ENCODE measurements around the gene PDE6H. TPM values are rescaled to one million over a fixed set of nuclear protein-coding genes. Genes with fewer than 3 reads are reported as not detected.

PDE6H gene
- total RNA-seq, 1 experiment from 2014 or later = not detected

DNA sequence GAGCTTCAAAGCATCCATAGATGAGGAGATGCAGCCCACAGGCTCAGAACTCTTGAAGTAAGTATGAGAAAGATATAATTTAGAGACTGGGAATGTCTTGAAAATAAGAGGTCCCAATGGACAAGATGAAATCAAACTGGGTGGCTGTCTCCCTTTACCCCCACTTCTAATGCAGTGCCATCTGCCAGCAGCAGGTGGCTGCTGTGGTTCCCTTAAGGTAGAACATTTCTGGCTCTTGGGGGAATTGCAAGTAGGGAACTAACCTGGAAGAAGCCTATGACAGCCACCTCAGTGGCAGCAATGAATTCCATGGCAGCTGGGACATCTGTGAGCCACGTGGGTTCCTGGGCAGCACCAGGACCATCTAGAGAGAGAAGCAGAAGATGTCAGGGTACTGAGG lies 35.2 kb upstream of the PDE6H start:
- H3K4me3 ChIP-seq (ENCODE audit: low read depth, low read length, poor library complexity, severe bottlenecking) = no peak overlapping the region

DNA sequence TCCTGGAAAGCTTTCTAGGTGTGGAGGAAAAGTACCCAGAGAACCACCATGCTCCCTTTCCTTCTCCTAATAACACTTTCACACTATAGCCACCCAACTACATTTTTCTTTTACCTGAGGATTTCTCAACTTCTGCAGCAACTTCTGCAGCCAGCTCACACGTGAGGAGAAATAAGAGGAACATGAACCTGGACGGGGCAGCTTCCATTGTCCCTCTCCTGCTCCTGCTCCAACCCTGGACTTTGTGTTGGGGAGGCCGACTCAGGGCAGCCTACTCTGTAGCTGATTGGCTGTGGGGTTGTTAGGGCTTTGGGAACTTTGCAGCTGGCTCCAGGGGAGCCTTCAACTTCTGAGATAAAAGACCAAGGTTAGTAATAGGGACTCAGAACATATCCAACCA lies 34.5 kb upstream of the PDE6H start, which contains the start of gene ERP27:
Gene ERP27, minus strand, starts transcription at position 237 of the 400 bp plus-strand sequence. Its CDS starts 29 bp downstream, at position 208.
- no peaks in the 10 kb centered on the region for H3K9me3 ChIP-seq (ENCODE audit: low read depth, low read length, poor library complexity, severe bottlenecking)
- no TSS peak for BruUV-seq (replicated peaks)
- H3K27me3 ChIP-seq (replicated peaks; ENCODE audit: insufficient read depth, low read depth, low read length, poor library complexity) = no peaks in the 10 kb centered on the region
- no peaks in the 10 kb centered on the region for H3K4me1 ChIP-seq (ENCODE audit: insufficient read depth, low read length, poor library complexity, severe bottlenecking)
- intact Hi-C loops (cut with micrococcal nuclease; ENCODE audit: unreplicated experiment) = no loop called here
- no peak within 1 kb of the TSS for H3K4me3 ChIP-seq (ENCODE audit: low read depth, low read length, poor library complexity, severe bottlenecking)
- no peak for TF ChIP-seq EZH2 (IDR thresholded peaks at IDR 0.05; ENCODE audit: borderline replicate concordance, low read depth, low read length, poor library complexity, severe bottlenecking)
- TF ChIP-seq, protein P1, sequence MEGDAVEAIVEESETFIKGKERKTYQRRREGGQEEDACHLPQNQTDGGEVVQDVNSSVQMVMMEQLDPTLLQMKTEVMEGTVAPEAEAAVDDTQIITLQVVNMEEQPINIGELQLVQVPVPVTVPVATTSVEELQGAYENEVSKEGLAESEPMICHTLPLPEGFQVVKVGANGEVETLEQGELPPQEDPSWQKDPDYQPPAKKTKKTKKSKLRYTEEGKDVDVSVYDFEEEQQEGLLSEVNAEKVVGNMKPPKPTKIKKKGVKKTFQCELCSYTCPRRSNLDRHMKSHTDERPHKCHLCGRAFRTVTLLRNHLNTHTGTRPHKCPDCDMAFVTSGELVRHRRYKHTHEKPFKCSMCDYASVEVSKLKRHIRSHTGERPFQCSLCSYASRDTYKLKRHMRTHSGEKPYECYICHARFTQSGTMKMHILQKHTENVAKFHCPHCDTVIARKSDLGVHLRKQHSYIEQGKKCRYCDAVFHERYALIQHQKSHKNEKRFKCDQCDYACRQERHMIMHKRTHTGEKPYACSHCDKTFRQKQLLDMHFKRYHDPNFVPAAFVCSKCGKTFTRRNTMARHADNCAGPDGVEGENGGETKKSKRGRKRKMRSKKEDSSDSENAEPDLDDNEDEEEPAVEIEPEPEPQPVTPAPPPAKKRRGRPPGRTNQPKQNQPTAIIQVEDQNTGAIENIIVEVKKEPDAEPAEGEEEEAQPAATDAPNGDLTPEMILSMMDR (conservative IDR thresholded peaks at IDR 0.05; ENCODE audit: low read depth, low read length) = no peak
- DNase-seq (ENCODE audit: low spot score) = no peak
- no peaks in the 10 kb centered on the region for H3K36me3 ChIP-seq (ENCODE audit: insufficient read depth, low read length, poor library complexity, severe bottlenecking)
- H3K27ac ChIP-seq (ENCODE audit: low read depth, low read length, poor library complexity, severe bottlenecking) = no peak within 1 kb of the TSS
- CTCF ChIA-PET = no interaction called here
- POLR2A ChIA-PET (ENCODE audit: low non-redundant PET) = no interaction called here

More for the DNA sequence above, 35.2 kb upstream of the PDE6H start:
- TF ChIP-seq, protein P1 (conservative IDR thresholded peaks at IDR 0.05; ENCODE audit: low read depth, low read length) = peak; percentile 28; the same call in 1 of the 2 replicates
- no peak for TF ChIP-seq EZH2 (IDR thresholded peaks at IDR 0.05; ENCODE audit: borderline replicate concordance, low read depth, low read length, poor library complexity, severe bottlenecking)
- Histone ChIP-seq H3K36me3 (ENCODE audit: insufficient read depth, low read length, poor library complexity, severe bottlenecking) (no peaks in the 10 kb centered on the region), H3K27me3 (replicated peaks; ENCODE audit: insufficient read depth, low read depth, low read length, poor library complexity) (no peaks in the 10 kb centered on the region), H3K4me1 (ENCODE audit: insufficient read depth, low read length, poor library complexity, severe bottlenecking) (no peaks in the 10 kb centered on the region), H3K9me3 (ENCODE audit: low read depth, low read length, poor library complexity, severe bottlenecking) (no peaks in the 10 kb centered on the region), H3K27ac (ENCODE audit: low read depth, low read length, poor library complexity, severe bottlenecking) (no peak overlapping the region)
- BruUV-seq (replicated peaks) = no TSS peak
- CTCF ChIA-PET = no interaction called here
- intact Hi-C loops (cut with micrococcal nuclease; ENCODE audit: unreplicated experiment) = no loop called here
- POLR2A ChIA-PET (ENCODE audit: low non-redundant PET) = no interaction called here
- no peak for DNase-seq (ENCODE audit: low spot score)

DNA sequence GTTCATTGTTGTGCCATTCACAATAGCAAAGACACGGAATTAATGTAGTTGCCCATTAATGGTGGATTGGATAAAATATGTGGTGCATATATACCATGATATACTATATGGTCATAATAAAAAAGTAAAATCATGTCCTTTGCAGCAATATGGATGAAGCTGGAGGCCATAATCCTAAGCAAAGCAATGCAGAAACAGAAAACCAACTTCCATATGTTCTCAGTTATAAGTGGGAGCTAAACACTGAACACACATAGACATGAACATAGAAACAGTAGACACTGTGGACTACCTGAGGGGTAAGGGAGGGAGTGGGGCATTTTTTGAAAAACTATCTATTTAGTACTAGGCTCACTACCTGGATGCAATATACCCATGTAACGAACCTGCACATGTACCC lies 31.5 kb upstream of the PDE6H start:
- CTCF ChIA-PET = no interaction called here
- no peak for DNase-seq (ENCODE audit: low spot score)
- BruUV-seq (replicated peaks) = no TSS peak
- no peaks in the 10 kb centered on the region for H3K4me1 ChIP-seq (ENCODE audit: insufficient read depth, low read length, poor library complexity, severe bottlenecking)
- H3K4me3 ChIP-seq (ENCODE audit: low read depth, low read length, poor library complexity, severe bottlenecking) = no peak overlapping the region
- H3K9me3 ChIP-seq (ENCODE audit: low read depth, low read length, poor library complexity, severe bottlenecking) = no peaks in the 10 kb centered on the region
- intact Hi-C loops (cut with micrococcal nuclease; ENCODE audit: unreplicated experiment) = no loop called here
- no peak overlapping the region for H3K27ac ChIP-seq (ENCODE audit: low read depth, low read length, poor library complexity, severe bottlenecking)
- POLR2A ChIA-PET (ENCODE audit: low non-redundant PET) = no interaction called here
- H3K27me3 ChIP-seq (replicated peaks; ENCODE audit: insufficient read depth, low read depth, low read length, poor library complexity) = no peaks in the 10 kb centered on the region
- no peaks in the 10 kb centered on the region for H3K36me3 ChIP-seq (ENCODE audit: insufficient read depth, low read length, poor library complexity, severe bottlenecking)
- TF ChIP-seq EZH2 (IDR thresholded peaks at IDR 0.05; ENCODE audit: borderline replicate concordance, low read depth, low read length, poor library complexity, severe bottlenecking) = no peak
- TF ChIP-seq, protein P1 (conservative IDR thresholded peaks at IDR 0.05; ENCODE audit: low read depth, low read length) = no peak

All from A673 (cell line).